OCI-LY3 (cell line): ENCODE results near the gene GPR87.

Experiments
- EZH2phosphoT487 ChIP-seq: fragments of 200-600 bp; shearing (Covaris generic); IDR thresholded peaks from 2 replicates; pipeline ENCODE4 v1.6.1; 2018; ENCODE audit warnings: antibody characterized with exemption, mixed run types, low read depth
- TF ChIP-seq, protein P1 (sequence below): fragments of 200-600, 300-600 bp; sonication (generic); IDR thresholded peaks from 2 replicates; pipeline ENCODE4 v1.5.1; 2014; ENCODE audit warnings: antibody characterized with exemption, low read length, low read depth

DNA sequence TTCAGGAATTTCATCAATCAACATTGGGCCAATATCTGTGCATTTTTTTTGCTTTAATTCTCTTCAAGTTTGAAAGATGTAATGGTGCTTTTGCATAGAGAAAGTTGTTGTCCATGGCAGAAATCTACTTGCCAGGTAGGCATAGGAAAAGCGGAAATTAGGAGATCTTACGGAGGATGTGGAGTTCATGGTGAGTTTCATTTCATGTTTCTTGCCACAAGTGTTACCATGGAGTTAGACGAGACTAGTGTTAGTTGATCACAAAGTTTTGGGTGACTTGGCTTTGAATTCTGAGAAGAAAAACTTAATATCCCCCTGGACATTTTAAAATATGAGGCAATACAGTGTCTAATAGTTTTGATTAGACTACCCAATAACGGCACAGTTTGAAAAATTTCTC, 13.8 kb upstream of the GPR87 start:
- TF ChIP-seq, protein P1, sequence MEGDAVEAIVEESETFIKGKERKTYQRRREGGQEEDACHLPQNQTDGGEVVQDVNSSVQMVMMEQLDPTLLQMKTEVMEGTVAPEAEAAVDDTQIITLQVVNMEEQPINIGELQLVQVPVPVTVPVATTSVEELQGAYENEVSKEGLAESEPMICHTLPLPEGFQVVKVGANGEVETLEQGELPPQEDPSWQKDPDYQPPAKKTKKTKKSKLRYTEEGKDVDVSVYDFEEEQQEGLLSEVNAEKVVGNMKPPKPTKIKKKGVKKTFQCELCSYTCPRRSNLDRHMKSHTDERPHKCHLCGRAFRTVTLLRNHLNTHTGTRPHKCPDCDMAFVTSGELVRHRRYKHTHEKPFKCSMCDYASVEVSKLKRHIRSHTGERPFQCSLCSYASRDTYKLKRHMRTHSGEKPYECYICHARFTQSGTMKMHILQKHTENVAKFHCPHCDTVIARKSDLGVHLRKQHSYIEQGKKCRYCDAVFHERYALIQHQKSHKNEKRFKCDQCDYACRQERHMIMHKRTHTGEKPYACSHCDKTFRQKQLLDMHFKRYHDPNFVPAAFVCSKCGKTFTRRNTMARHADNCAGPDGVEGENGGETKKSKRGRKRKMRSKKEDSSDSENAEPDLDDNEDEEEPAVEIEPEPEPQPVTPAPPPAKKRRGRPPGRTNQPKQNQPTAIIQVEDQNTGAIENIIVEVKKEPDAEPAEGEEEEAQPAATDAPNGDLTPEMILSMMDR = no peak
- no peak for TF ChIP-seq EZH2phosphoT487
